LNCAP (cell line): ENCODE data around the gene SFMBT1.

Experiments
- CTCF ChIP-seq: fragments of 450-650 bp; IDR thresholded peaks from 2 replicates; pipeline ENCODE4 v1.5.1; 2017; ENCODE audit warnings: mild to moderate bottlenecking

The SFMBT1 gene

DNA sequence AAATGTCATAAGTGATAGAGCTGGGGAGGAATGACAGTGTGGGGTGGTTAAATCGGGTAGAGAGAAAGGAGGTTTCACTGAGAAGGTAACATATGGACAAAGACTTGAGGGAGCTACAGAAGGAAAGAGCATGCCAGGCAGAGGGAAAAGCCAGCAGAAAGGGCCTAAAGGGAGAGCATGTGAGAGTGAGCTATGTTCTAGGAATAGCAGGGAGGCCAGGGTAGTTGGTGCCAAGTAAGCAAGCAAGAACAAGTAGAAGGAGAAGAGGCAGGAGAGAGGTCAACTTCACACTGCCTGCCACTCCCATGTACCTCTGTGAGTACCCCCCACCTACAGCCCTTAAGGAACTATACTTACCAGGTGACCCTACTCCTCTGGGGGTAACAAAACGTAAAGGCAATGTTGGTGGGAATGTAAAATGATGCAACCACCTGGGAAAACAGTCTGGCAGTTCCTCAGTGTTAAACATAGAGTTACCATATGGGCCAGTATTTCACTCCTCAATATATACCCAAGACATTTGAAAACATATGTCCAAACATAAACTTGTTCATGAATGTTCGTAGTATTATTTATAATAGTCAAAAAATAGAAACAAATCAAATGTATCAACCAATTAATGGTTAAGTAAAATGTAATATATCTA, 67.6 kb downstream of the SFMBT1 start:
- no peak for TF ChIP-seq CTCF

GRCh38 chr3:52973806-52974205, 72.1 kb downstream of the SFMBT1 start:
- no peak for TF ChIP-seq CTCF

DNA sequence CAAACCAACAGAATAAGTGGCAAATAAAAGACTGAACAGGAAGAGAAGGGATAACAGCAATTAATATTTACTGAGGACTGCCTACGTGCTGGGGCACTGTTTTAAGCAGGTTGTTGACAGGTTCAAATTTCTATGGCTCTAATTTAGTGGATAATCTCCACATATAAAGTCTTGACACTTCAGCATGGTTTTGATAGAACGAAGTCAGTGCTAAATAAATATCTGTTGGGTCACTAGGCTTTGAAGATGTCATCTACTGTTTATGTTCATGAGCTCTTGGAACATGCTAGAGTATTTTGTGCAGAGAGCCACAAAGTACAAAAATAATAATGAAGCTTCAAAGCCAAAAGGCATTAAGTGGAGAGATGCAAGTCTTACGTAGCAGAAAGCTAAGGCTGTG, 74.0 kb downstream of the SFMBT1 start:
- no peak for TF ChIP-seq CTCF

DNA sequence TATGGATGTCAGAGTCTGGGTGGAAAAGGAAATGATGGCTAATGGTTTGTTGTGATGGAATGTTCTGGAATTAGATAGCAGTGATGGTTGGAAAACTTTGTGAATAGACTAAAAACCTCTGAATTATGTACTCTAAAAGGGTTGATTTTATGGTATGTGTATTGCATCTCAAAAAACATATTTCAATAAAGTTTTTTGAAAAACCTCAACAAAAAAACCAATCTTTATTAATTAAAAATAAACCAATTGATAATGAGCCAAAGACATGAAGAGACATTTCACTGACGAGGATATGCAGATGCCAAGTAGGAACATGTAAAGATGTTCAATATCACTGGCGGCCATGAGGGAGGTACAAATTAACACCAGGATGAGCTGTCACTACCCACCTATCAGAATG, 78.5 kb downstream of the SFMBT1 start:
- TF ChIP-seq CTCF, result no peak

GRCh38 chr3:52962160-52962559, 83.7 kb downstream of the SFMBT1 start:
- TF ChIP-seq CTCF, result no peak

DNA sequence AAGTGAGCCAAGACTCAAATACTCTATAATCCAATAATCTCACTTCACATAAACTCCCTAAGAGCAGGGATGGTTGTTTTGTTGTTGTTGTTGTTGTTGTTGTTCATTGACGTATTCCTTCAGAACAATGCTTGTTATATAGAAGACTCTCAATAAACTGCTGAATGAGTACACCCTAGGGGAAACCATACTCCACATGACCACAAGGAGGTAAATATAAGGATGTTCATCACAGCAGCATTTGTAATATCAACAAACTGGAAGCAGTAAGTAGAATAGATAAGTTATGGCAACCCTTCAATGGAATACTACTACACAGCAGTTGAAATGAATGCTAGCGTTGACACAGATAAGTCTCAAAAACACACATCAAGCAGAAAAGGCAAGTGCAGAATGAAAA, 86.1 kb downstream of the SFMBT1 start:
- no peak for TF ChIP-seq CTCF

DNA sequence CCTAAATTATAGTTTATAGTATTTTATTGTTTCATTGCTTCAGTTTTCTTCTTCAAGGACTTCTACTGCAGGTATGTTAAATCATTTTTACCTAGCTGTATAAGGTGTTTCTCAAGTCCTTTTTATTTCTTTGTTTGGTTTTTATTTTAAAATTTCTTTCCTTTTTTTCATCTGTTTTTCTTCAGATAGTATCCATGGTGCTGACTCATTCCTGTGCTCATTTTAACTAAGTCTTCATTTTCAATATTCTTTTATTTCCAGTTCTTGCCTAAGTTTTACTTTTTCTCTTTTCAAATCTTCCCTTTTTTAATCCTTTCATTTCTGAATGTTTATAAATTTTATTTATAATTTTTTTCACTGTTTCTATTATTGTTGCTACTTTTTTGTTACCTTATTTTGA, 106.3 kb downstream of the SFMBT1 start:
- TF ChIP-seq CTCF, result no peak
